GM21360 (cell line): ENCODE results near the gene MTHFSD.

ENCODE experiments used
- ATAC-seq: cut with Tn5 transposase; IDR thresholded peaks from one replicate; pipeline ENCODE4 v1.9.1; 2021; ENCODE audit warnings: mild to moderate bottlenecking, moderate library complexity; ENCODE audit not compliant: unreplicated experiment

The MTHFSD gene

GRCh38 chr16:86505185-86505898 is 49.7 kb downstream of the MTHFSD start:
- no peak for ATAC-seq

- no peak for ATAC-seq
Measured at GRCh38 chr16:86504315-86505184, 50.5 kb downstream of the MTHFSD start.

- ATAC-seq: no peak
Measured at GRCh38 chr16:86503830-86504229, 51.2 kb downstream of the MTHFSD start.

GRCh38 chr16:86502856-86503748 is 51.9 kb downstream of the MTHFSD start:
- ATAC-seq: no peak

- ATAC-seq: no peak
Measured at GRCh38 chr16:86501989-86502855, 52.8 kb downstream of the MTHFSD start.

- no peak for ATAC-seq
Measured at GRCh38 chr16:86500708-86501510, 54.1 kb downstream of the MTHFSD start.

- no peak for ATAC-seq
Measured at GRCh38 chr16:86499889-86500707, 54.9 kb downstream of the MTHFSD start.

- ATAC-seq: no peak
Measured at GRCh38 chr16:86499440-86499786, 55.6 kb downstream of the MTHFSD start.

- no peak for ATAC-seq
Measured at GRCh38 chr16:86498671-86499439, 56.2 kb downstream of the MTHFSD start.

- ATAC-seq: no peak
Measured at GRCh38 chr16:86498155-86498670, 56.8 kb downstream of the MTHFSD start.

GRCh38 chr16:86497551-86498021 is 57.4 kb downstream of the MTHFSD start:
- ATAC-seq: no peak

GRCh38 chr16:86496929-86497461 is 58.0 kb downstream of the MTHFSD start:
- no peak for ATAC-seq

GRCh38 chr16:86496262-86496928 is 58.6 kb downstream of the MTHFSD start:
- no peak for ATAC-seq

- no peak for ATAC-seq
Measured at GRCh38 chr16:86495756-86496261, 59.2 kb downstream of the MTHFSD start.

GRCh38 chr16:86495357-86495701 is 59.7 kb downstream of the MTHFSD start:
- ATAC-seq: no peak

- no peak for ATAC-seq
Measured at GRCh38 chr16:86494565-86495356, 60.3 kb downstream of the MTHFSD start.
